Inflammatory macrophage (primary cell): Measurements from ENCODE around the gene ISG15.
"Not testable (repeated sequence)": the region's sequence is repeated elsewhere in the genome, so short reads cannot be mapped to it uniquely, and the experiment has no call there.

ENCODE experiments used
- DNase-seq, 2 donors: peaks; one replicate each; pipeline ENCODE4 v3.0.0-alpha.2; 2020 to 2022

ISG15 gene

GRCh38 chr1:1046767-1047166 lies 33.5 kb downstream of the ISG15 start:
- DNase-seq = no peak

- no peak for DNase-seq
These were observed 34.1 kb downstream of the ISG15 start for GRCh38 chr1:1047407-1047806.

GRCh38 chr1:1047963-1048362 lies 34.7 kb downstream of the ISG15 start:
- no peak for DNase-seq

- DNase-seq = no peak
These were observed 35.5 kb downstream of the ISG15 start for GRCh38 chr1:1048765-1049164.

GRCh38 chr1:1049318-1050165 lies 36.2 kb downstream of the ISG15 start:
- DNase-seq = no peak

DNA sequence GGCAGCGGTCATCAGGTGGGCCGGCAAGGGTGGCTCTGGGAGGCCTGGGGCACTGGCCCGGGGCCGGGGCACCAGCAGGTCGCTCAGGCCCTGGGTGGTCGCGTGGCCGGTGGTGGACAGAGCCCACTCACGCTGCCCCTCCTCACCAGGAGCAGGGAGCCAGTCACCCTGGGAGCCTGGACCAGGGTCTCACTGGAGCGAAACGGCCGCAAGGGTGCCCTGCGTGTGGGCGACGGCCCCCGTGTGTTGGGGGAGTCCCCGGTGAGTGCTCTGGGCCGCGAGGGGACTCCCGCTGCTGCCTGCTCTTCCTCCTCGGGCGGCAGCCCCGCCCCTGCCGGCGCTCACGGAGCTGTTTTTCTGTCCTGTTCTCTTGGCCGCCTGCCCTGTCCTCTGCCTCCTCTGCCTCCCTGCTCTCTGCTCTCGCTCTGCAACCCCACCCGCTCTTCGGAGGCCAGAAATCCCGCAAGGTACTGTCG lies 37.3 kb downstream of the ISG15 start:
- DNase-seq = no peak

- no peak for DNase-seq
These were observed 38.0 kb downstream of the ISG15 start for GRCh38 chr1:1051127-1051810.

DNA sequence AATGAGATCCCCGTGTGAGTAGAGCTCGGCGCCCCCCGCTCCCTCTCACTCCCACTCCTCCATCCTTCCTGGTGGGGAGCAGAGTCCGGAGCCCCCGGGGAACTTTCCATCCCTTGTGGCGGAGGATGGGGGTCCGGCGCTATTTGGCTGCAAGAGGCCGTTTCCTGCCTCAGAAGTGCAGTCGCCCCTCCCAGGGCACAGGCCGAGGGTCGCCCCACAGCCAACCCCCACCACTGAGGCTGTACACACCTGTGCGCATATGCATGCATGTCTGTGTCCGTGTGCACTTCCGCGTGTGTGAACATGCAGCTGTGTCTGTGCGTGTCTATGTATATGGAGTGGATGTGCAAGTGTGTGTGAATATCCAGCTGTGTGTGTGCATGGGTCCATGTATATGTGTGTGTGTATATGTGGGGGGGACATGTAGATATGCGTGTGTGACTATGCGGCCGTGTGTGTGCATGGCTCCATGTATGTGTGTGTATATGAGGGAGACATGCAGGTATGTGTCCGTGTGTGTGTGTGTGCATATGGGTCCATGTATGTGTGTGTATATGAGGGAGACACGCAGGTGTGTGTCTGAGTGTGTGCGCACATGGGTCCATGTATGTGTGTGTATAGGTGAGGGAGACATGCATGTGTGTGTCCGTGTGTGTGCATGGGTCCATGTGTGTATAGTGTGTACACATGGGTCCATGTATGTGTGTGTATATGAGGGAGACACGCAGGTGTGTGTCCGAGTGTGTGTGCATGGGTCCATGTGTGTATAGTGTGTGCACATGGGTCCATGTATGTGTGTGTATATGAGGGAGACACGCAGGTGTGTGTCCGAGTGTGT lies 38.9 kb downstream of the ISG15 start:
- no peak for DNase-seq

GRCh38 chr1:1053022-1053421 lies 39.7 kb downstream of the ISG15 start:
- no peak for DNase-seq

- no peak for DNase-seq
These were observed 40.4 kb downstream of the ISG15 start for GRCh38 chr1:1053682-1054081.

DNA sequence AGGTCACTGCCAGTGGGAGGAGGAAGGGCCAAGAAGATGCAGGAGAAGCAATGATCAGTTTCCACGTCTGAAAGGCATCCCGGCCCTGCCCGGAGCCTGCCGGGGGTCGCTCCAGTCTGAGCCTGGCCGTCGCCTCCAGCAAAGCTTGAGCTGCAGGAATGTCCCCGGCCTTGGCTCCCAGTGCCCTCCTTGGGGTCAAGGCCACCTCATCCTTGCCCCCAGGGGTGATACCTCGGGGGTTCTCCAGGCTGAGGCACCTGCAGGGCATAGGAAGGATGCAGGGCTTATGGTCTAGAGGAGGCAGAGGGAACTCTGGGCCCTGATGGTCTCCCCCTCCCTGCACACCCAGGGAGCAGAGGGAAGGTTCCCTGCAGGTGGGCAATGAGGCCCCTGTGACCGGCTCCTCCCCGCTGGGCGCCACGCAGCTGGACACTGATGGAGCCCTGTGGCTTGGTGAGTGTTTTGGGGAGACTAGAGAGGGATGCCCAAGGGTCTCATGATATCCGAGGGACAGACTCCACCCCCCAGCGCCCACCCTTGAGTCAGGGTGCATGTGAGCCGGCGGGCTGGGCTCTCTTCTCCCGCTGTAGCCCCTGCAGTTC lies 40.9 kb downstream of the ISG15 start:
- DNase-seq = no peak

- DNase-seq = no peak
These were observed 41.7 kb downstream of the ISG15 start for GRCh38 chr1:1054971-1055370.

DNA sequence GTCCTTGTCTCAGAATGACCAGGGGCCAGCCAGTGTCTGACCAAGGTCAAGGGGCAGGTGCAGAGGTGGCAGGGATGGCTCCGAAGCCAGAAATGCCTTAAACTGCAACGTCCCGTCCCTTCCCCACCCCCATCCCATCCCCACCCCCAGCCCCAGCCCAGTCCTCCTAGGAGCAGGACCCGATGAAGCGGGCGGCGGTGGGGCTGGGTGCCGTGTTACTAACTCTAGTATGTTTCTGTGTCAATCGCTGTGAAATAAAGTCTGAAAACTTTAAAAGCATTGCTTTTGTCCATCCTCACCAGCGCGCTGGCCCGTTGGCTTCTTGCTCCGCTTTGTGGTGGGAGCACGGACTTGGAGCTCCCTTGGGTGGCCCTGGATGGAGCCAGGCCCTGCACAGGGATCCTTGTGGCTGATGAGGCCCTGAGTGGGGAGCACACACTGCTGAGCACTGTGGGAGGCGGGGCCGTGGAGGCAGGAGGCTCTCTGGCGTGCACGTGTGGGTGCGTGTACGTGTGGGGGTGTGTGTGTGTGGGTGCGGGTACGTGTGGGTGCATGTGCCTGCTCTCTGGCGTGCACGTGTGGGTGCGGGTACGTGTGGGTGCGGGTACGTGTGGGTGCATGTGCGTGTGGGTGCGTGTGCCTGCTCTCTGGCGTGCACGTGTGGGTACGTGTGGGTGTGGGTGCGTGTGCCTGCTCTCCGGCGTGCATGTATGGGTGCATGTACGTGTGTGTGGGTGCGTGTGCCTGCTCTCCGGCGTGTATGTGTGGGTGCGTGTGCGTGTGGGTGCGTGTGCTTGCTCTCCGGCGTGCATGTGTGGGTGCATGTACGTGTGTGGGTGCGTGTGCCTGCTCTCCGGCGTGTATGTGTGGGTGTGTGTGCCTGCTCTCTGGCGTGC lies 42.8 kb downstream of the ISG15 start:
- no peak for DNase-seq

DNA sequence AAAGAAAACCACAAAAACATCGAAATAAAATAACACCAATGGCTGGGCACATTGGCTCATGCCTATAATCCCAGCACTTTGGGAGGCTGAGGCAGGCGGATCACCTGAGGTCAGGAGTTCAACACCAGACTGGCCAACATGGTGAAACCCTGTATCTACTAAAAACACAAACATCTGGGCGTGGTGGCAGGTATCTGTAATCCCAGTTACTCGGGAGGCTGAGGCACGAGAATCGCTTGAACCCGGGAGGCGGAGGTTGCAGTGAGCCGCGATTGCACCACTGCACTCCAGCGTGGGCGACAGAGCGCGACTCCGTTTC lies 44.4 kb downstream of the ISG15 start:
- DNase-seq = not testable (repeated sequence)

DNA sequence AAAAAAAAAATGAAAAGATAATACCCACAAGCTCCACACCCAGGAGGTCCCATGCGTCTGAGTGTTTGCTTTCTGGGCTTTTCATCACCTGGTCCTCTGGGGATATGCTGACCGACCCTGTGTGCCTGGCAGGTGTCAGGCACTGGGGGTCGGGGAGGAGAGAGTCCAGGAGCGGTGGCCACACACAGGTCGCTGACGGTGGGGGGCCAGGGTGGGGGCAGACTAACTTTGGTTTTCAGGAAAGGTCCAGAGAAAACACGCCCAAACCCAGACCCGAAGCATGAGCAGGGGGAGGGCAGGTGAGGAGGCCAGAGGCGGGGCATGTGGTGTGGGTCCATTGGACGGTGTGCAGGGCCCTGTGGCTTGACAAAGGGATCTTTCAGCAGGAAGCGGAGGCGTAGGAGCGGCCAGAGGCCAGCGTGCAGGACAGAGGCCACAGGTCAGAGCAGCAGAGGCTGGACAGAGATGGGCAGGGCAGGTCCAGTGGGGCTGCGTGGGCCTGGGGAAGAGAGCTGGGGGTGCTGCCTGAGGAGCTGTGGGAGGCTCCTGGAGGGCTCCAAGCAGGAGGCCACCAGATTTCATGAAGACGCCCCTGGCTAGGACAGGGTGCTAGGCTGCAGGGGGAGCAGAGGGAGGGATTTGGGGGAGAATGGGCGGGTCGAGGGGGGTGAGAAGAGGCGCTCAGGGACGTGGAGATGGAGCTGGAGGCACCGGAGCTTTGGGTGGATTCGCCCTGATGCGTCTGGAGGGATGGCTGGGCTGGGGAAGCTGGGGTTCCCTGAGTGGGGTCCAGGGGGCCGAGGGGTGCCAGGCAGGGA lies 45.0 kb downstream of the ISG15 start:
- DNase-seq = no peak

DNA sequence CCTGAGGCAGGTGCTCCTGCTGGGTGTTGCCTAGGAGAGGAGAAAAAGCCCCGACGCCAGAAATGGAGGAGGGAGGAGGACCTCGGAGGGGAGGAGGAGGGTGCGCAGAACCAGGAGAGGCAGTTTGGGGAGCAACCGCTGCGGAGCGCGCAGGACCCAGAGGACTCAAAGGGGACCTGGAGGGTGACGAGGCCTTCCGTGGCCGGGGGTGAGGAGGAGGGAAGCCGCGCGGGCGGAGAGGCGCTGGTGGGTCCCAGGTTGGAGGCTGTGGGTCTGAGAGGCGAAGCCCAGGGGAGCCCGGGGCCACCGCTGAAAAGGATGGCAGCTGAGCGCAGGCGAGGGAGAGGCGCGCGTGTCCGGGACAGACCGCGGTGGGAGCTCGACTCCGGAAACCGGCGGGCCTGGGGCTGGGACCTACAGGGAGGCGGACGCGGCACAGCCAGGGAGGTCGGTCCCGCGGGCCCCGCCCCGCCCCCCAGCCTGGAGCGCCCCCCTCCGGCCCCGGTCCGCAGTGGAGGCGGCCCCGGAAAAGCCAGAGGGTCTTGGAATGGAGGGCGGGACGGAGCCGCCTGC lies 45.7 kb downstream of the ISG15 start:
- DNase-seq = peak in 1 of 2 donors; percentile 18

- peak; percentile 90 to 91 for DNase-seq
These were observed 46.4 kb downstream of the ISG15 start for GRCh38 chr1:1059494-1060280.

DNA sequence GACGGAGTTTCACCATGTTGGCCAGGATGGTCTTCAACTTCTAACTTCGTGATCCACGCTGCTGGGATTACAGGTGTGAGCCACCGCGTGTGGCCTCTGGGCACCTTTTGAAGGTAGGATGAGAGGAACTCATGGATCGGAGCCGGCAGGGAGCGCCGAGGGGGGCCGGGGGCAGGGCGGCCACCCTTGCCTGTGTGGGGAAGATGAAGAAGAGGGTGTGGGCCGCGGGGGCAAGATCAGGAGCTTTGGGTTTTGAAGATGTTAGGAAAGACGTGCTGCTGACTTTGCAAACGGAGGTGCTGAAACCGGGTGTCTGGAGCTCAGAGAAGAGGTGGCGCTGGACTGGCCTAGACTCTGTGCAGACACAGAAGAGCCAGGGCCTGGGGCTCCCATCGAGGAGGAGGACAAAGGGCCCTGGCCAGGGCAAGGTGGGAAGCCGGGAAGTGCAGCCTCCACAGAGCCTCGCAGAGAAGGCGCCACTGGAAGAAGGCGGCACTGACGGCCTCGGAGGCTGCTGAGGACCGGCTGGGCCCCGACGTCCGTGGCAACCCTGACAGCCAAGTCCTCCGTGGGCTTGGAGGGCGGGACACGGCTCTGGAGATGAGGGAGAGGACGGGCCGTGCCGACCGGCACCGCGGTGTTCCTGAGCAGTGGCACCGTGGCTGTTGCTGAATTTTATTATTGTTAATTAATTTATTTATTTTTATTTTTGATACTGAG lies 47.1 kb downstream of the ISG15 start:
- DNase-seq = no peak
